NCI-H446 (cell line): ENCODE data around the gene SLC10A6.
A peak's percentile ranks its signal among the peaks of the same experiment; 100 is the strongest.
"Not testable (repeated sequence)": the region's sequence is repeated elsewhere in the genome, so short reads cannot be mapped to it uniquely, and the experiment has no call there.

ENCODE experiments used
- DNase-seq, 2 experiments: peaks; one replicate each; lab custom pipeline; 2025; lab: John Stamatoyannopoulos, UW

The SLC10A6 gene

GRCh38 chr4:86848732-86849619, at the start of gene SLC10A6:
TSS of gene SLC10A6 (minus strand) at chr4:86849384. CDS start at chr4:86849115, 269 bp downstream.
- no peak for DNase-seq

GRCh38 chr4:86898562-86898961, 49.4 kb upstream of the SLC10A6 start:
- DNase-seq = no peak

GRCh38 chr4:86896596-86896995, 47.4 kb upstream of the SLC10A6 start:
- DNase-seq = no peak

- DNase-seq = peak; percentile 3 to 65
Observed at GRCh38 chr4:86895692-86896488, 46.7 kb upstream of the SLC10A6 start.

- DNase-seq = no peak
Observed at GRCh38 chr4:86894455-86894854, 45.3 kb upstream of the SLC10A6 start.

- no peak for DNase-seq
Observed at GRCh38 chr4:86893136-86893535, 44.0 kb upstream of the SLC10A6 start.

- DNase-seq = no peak
Observed at GRCh38 chr4:86892636-86892960, 43.4 kb upstream of the SLC10A6 start.

- DNase-seq = peak; percentile 26 to 39
Observed at GRCh38 chr4:86891762-86892635, 42.8 kb upstream of the SLC10A6 start, which contains the start of gene C4orf36. TSS of gene C4orf36 (minus strand) at chr4:86892422. CDS start at chr4:86891520, 902 bp downstream.

- no peak for DNase-seq
Observed at GRCh38 chr4:86890790-86891189, 41.6 kb upstream of the SLC10A6 start.

- DNase-seq = no peak
Observed at GRCh38 chr4:86879641-86880040, 30.5 kb upstream of the SLC10A6 start.

- no peak for DNase-seq
Observed at GRCh38 chr4:86878640-86879039, 29.5 kb upstream of the SLC10A6 start.

- DNase-seq = no peak
Observed at GRCh38 chr4:86876894-86877685, 27.9 kb upstream of the SLC10A6 start.

- DNase-seq = not testable (repeated sequence)
Observed at GRCh38 chr4:86875436-86875835, 26.3 kb upstream of the SLC10A6 start.

- DNase-seq = no peak
Observed at GRCh38 chr4:86872135-86872534, 23.0 kb upstream of the SLC10A6 start.

- no peak for DNase-seq
Observed at GRCh38 chr4:86870442-86871069, 21.4 kb upstream of the SLC10A6 start.

GRCh38 chr4:86857341-86858052, 8.3 kb upstream of the SLC10A6 start:
- no peak for DNase-seq

- DNase-seq = no peak
Observed at GRCh38 chr4:86856896-86857295, 7.7 kb upstream of the SLC10A6 start.

GRCh38 chr4:86855572-86855971, 6.4 kb upstream of the SLC10A6 start:
- no peak for DNase-seq

- DNase-seq = no peak
Observed at GRCh38 chr4:86853209-86853608, 4.0 kb upstream of the SLC10A6 start.

GRCh38 chr4:86848136-86848535, 1.0 kb downstream of the SLC10A6 start:
- DNase-seq = no peak
